Esophagus muscularis mucosa (tissue), 4 donors: ENCODE results near the gene CAMK1D. TPM values are rescaled to one million over a fixed set of nuclear protein-coding genes. Genes with fewer than 3 reads are reported as not detected.

Experiments used
- DNase-seq: peaks from one replicate; pipeline ENCODE4 v3.0.0-alpha.2; 2017; ENCODE audit errors: extremely low spot score
- H3K27ac ChIP-seq, 4 donors: fragments of 200-600 bp; sonication (generic); replicated peaks in 1 of 4; 1 replicate in 3 of 4; 2 replicates in 1 of 4; pipeline ENCODE4 v1.5.1; 2016 to 2019; ENCODE audit warnings: mild to moderate bottlenecking in 1 of 4
- H3K27me3 ChIP-seq, 4 donors: fragments of 200-600 bp; sonication (generic); one replicate each; pipeline versions ENCODE4 v1.5.1 to v1.6.0; 2016 to 2019
- H3K36me3 ChIP-seq, 4 donors: fragments of 200-600 bp; sonication (generic); one replicate each; pipeline ENCODE4 v1.5.1; 2016 to 2019
- H3K4me1 ChIP-seq, 4 donors: fragments of 200-600 bp; sonication (generic); one replicate each; pipeline ENCODE4 v1.5.1; 2016 to 2019
- H3K4me3 ChIP-seq, 4 donors: fragments of 200-600 bp; sonication (generic); 1 replicate in 2 of 4; 2 replicates in 2 of 4; pipeline ENCODE4 v1.5.1; 2016 to 2019; ENCODE audit warnings: mild to moderate bottlenecking in 4 of 4, moderate library complexity in 1 of 4
- H3K9me3 ChIP-seq, 4 donors: fragments of 200-600 bp; sonication (generic); 1 replicate in 3 of 4; 2 replicates in 1 of 4; pipeline ENCODE4 v1.5.1; 2016 to 2019
- EP300 ChIP-seq: sonication (generic); formaldehyde crosslinking; IDR thresholded peaks from one replicate; pipeline ENCODE4 v1.6.1; 2017; ENCODE audit warnings: antibody characterized with exemption
- POLR2A ChIP-seq: fragments of 450-650 bp; IDR thresholded peaks from one replicate; pipeline ENCODE4 v1.6.1; 2017; ENCODE audit warnings: antibody characterized with exemption, moderate library complexity, mild to moderate bottlenecking, low read depth
- POLR2AphosphoS5 ChIP-seq, 2 donors: sonication (generic); formaldehyde crosslinking; IDR thresholded peaks; one replicate each; pipeline ENCODE4 v1.6.1; 2017; ENCODE audit warnings: antibody characterized with exemption in 2 of 2
- WGBS: methylation state at CpG from one replicate; pipeline ENCODE4 v1.1.5; 2018; 5-methylcytosine and 5-hydroxymethylcytosine counted together
- intact Hi-C: fragments of 100-400 bp; cut with DNase I; formaldehyde crosslinking; loops from one replicate; pipeline ENCODE4 v1.15.1; 2023
- total RNA-seq, 4 donors: library from RNA; depleted of rRNA; stranded (reverse); fragments of >200 nt; gene quantifications; one replicate each; pipeline versions ENCODE4 v1.1.0 to v1.2.1, GENCODE V29; 2016
- TF ChIP-seq, protein P1 (sequence below), 3 experiments: fragments of 200-600 bp in 2 of 3; fragments of 450-650 bp in 1 of 3; sonication (generic) in 2 of 3; IDR thresholded peaks; one replicate each; pipeline ENCODE4 v1.5.1; 2017 to 2019; ENCODE audit warnings: antibody characterized with exemption in 3 of 3, mild to moderate bottlenecking in 2 of 3, moderate library complexity in 1 of 3

Gene CAMK1D
- total RNA-seq, 4 donors from 2014 or later, result 8.4 to 15.4 (median 11.3) TPM

DNA sequence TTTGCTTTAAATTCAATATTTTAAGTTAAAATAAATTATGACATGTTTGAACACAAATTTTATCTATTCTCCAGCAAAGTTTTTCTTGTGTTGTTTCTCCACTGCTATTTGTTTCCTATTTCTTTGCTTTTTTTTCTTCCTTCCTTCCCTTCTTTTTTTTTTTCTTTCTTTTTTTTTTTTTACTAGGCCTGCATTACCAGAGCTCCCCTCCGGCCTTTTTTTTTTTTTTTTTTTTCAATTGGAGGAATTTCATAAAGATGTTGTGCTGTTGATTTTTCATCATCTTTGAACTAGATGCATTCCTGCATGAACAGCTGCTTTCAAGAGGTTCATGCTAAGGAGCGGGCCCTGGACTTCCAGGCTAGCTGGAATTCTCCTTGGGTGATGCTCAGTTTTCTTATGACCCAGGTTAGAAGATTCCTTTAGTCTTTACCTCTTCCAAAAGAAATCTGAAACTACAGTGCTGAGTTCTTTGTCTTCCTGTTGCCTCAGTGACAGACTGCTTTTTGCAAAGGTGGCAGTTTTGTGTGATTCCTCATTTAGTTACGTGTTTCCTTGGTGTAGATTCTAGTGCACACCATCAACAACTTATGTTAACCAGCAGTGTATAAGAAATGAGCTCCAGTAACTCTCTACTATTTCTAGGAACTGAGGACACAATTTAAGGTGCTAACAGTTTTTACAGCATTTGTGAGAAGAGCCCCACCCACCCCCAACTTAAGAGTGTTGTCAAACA is 4.8 kb upstream of the CAMK1D start:
- Histone ChIP-seq H3K27ac (no peak overlapping the region), H3K27me3 (no peaks in the 10 kb centered on the region), H3K36me3 (no peaks in the 10 kb centered on the region), H3K4me3 (no peak overlapping the region), H3K9me3 (peaks cover 0 to 4% (median 0%) of the 10 kb centered on the region in 4 donors), H3K4me1 (peaks cover 0 to 13% (median 9%) of the 10 kb centered on the region in 4 donors)
- no peak for DNase-seq
- TF ChIP-seq EP300 (no peak), POLR2A (no peak), POLR2AphosphoS5 (IDR thresholded peaks at IDR 0.05) (no peak)
- TF ChIP-seq, protein P1, sequence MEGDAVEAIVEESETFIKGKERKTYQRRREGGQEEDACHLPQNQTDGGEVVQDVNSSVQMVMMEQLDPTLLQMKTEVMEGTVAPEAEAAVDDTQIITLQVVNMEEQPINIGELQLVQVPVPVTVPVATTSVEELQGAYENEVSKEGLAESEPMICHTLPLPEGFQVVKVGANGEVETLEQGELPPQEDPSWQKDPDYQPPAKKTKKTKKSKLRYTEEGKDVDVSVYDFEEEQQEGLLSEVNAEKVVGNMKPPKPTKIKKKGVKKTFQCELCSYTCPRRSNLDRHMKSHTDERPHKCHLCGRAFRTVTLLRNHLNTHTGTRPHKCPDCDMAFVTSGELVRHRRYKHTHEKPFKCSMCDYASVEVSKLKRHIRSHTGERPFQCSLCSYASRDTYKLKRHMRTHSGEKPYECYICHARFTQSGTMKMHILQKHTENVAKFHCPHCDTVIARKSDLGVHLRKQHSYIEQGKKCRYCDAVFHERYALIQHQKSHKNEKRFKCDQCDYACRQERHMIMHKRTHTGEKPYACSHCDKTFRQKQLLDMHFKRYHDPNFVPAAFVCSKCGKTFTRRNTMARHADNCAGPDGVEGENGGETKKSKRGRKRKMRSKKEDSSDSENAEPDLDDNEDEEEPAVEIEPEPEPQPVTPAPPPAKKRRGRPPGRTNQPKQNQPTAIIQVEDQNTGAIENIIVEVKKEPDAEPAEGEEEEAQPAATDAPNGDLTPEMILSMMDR (IDR thresholded peaks at IDR 0.05), result no peak
- WGBS, result 86% methylated on average over 3 of the region's 3 CpGs
- intact Hi-C loops, result loop anchor here (5.0 to 10.0 kb wide), 2 partner anchors 72 to 130 kb away; no protein-coding TSS in a partner anchor

GRCh38 chr10:12346707-12347106 is 2.6 kb upstream of the CAMK1D start:
- H3K4me3 ChIP-seq, result no peak overlapping the region
- TF ChIP-seq EP300 (no peak), POLR2A (no peak), POLR2AphosphoS5 (IDR thresholded peaks at IDR 0.05) (no peak)
- TF ChIP-seq, protein P1 (IDR thresholded peaks at IDR 0.05), result no peak
- intact Hi-C loops, result loop anchor here (5.0 to 10.0 kb wide), 2 partner anchors 74 to 132 kb away; no protein-coding TSS in a partner anchor
- H3K9me3 ChIP-seq, result peaks cover 0 to 4% (median 0%) of the 10 kb centered on the region in 4 donors
- H3K27ac ChIP-seq, result no peak overlapping the region
- no peak for DNase-seq
- no peaks in the 10 kb centered on the region for H3K36me3 ChIP-seq
- peaks cover 10 to 25% (median 20%) of the 10 kb centered on the region in 4 donors for H3K4me1 ChIP-seq
- 86% methylated on average over 10 of the region's 10 CpGs for WGBS
- H3K27me3 ChIP-seq, result no peaks in the 10 kb centered on the region

DNA sequence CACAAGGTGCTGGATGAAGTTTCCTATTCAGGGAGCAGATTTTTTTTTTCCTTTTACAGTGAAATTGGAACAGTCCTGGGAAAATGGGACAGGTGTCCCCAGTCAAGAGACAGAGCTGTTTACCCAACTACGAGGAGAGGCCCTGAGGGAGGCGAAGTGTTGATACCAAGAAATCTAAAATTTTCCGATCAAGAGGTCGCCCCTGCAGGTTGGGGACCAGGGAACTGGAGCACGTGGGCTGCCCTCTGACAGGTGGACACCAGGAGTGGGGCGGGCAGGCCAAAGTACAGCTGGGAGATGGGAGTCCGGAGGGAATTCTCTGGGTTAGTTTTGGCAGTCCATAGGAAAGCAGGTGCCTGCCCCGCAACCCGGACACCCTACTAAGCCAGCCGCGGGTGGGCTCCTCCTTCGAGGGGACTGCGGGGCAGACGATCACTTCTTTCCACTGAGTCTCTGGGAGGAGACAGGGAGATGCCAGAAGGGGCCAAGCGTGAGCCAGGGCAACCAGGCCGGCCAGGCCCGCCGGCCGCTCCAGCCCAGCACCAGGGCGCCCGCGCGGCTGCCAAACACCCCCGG is 965 bp upstream of the CAMK1D start:
- H3K27me3 ChIP-seq, result no peaks in the 10 kb centered on the region
- 47% methylated on average over 7 of the region's 24 CpGs for WGBS
- peaks cover 10 to 33% (median 26%) of the 10 kb centered on the region in 4 donors for H3K4me1 ChIP-seq
- TF ChIP-seq POLR2AphosphoS5 (IDR thresholded peaks at IDR 0.05) (no peak), EP300 (no peak), POLR2A (no peak)
- TF ChIP-seq, protein P1 (IDR thresholded peaks at IDR 0.05), result no peak
- peaks cover 0 to 3% (median 0%) of the 10 kb centered on the region in 4 donors for H3K9me3 ChIP-seq
- DNase-seq, result no peak
- intact Hi-C loops, result loop anchor here (5.0 to 10.0 kb wide), 2 partner anchors 76 to 134 kb away; no protein-coding TSS in a partner anchor
- H3K4me3 ChIP-seq, result peak overlapping the region; percentile 76 to 96 (median 89)
- no peaks in the 10 kb centered on the region for H3K36me3 ChIP-seq
- H3K27ac ChIP-seq, result peak overlapping the region; percentile 95 to 97 (median 96)

DNA sequence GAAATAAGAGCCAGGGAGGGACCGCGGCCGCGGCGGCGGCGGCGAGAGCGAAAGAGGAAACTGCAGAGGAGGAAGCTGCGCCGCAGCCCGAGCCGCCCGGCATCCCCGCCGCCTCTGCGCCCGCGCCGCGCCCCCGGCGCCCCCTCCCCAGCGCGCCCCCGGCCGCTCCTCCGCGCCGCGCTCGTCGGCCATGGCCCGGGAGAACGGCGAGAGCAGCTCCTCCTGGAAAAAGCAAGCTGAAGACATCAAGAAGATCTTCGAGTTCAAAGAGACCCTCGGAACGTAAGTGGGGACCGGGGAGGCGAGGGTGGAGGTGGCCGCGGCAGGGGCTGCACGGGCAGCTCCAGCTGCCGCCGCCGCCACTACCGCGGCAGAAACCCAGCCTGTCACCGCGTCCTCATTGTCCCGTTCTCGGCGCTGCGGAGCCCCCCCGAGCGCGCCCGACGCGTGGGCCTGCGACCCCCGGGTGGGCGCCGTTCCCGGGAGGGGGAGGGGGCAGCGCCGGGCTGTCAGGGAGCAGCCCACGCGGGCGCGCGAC is 351 bp downstream of the CAMK1D start:
- intact Hi-C loops, result loop anchor here (5.0 to 10.0 kb wide), 4 partner anchors 77 to 363 kb away; no protein-coding TSS in a partner anchor
- under 1% methylated on average over 47 of the region's 73 CpGs for WGBS
- no peak for DNase-seq

More for the DNA sequence above, 351 bp downstream of the CAMK1D start:
- H3K27ac ChIP-seq, result peak overlapping the region; percentile 95 to 97 (median 96)
- peak overlapping the region; percentile 76 to 96 (median 89) for H3K4me3 ChIP-seq
- H3K4me1 ChIP-seq, result peaks cover 10 to 45% (median 31%) of the 10 kb centered on the region in 4 donors
- no peaks in the 10 kb centered on the region for H3K36me3 ChIP-seq
- no peaks in the 10 kb centered on the region for H3K9me3 ChIP-seq
- H3K27me3 ChIP-seq, result no peaks in the 10 kb centered on the region
- TF ChIP-seq POLR2A (no peak), EP300 (no peak), POLR2AphosphoS5 (IDR thresholded peaks at IDR 0.05) (no peak)
- TF ChIP-seq, protein P1 (IDR thresholded peaks at IDR 0.05), result no peak
